Lower lobe of right lung (tissue), 2 donors: ENCODE results near the gene SIMC1. TPM values are rescaled to one million over a fixed set of nuclear protein-coding genes. Genes with fewer than 3 reads are reported as not detected.

Source experiments
- ATAC-seq, 2 donors: fragments of 200-7000 bp; cut with Tn5 transposase; one replicate each; pipeline ENCODE4 v1.9.1; 2020 to 2022; ENCODE audit warnings: mild to moderate bottlenecking in 2 of 2, moderate library complexity in 2 of 2
- DNase-seq: peaks from one replicate; pipeline ENCODE4 v3.0.0-alpha.2; 2020
- H3K27ac ChIP-seq: fragments of 200-600 bp; one replicate; pipeline ENCODE4 v1.8.0; 2022
- H3K27me3 ChIP-seq: fragments of 200-600 bp; one replicate; pipeline ENCODE4 v1.8.0; 2022; ENCODE audit warnings: low read depth
- H3K36me3 ChIP-seq: fragments of 200-600 bp; one replicate; pipeline ENCODE4 v1.8.0; 2022; ENCODE audit warnings: mild to moderate bottlenecking
- H3K4me1 ChIP-seq: fragments of 200-600 bp; one replicate; pipeline ENCODE4 v1.8.0; 2022
- H3K4me3 ChIP-seq: fragments of 200-600 bp; one replicate; pipeline ENCODE4 v1.8.0; 2022; ENCODE audit warnings: mild to moderate bottlenecking
- H3K9me3 ChIP-seq: fragments of 200-600 bp; one replicate; pipeline ENCODE4 v1.8.0; 2022
- CTCF ChIP-seq: fragments of 200-600 bp; IDR thresholded peaks from one replicate; pipeline ENCODE4 v1.8.0; 2022; ENCODE audit warnings: antibody characterized with exemption, mild to moderate bottlenecking
- intact Hi-C: fragments of 100-400 bp; cut with DNase I; formaldehyde crosslinking; loops from one replicate; pipeline ENCODE4 v1.11.0; 2022
- total RNA-seq: library from RNA; stranded (reverse); fragmentation: NEBNext Ultra II Directional; extraction: Animal tissue kit (Norgen Biotek cat#: 25700); gene quantifications from one replicate; pipeline ENCODE4 v1.2.1, GENCODE V29; 2021
- donor health status: DM: no; HTN: yes; CAD: no; lungs with severe emphysema.

SIMC1 gene
- total RNA-seq, 1 donor from 2014 or later: 18.0 TPM

GRCh38 chr5:176364765-176365350 lies 126.6 kb downstream of the SIMC1 start:
- Histone ChIP-seq H3K4me3 (peak overlapping the region; percentile 89), H3K27me3 (no peaks in the 10 kb centered on the region), H3K4me1 (peaks cover 29% of the 10 kb centered on the region), H3K9me3 (no peaks in the 10 kb centered on the region), H3K27ac (peak overlapping the region; percentile 71), H3K36me3 (peaks cover 9% of the 10 kb centered on the region)
- TF ChIP-seq CTCF: no peak
- DNase-seq (no peak), ATAC-seq (no peak)
- intact Hi-C loops: no loop called here

GRCh38 chr5:176365351-176366231 lies 127.4 kb downstream of the SIMC1 start, which contains the start of gene ARL10:
Gene ARL10, plus strand, starts transcription at chr5:176365487. Its CDS starts 77 bp downstream, at chr5:176365564.
- H3K27me3 ChIP-seq: no peaks in the 10 kb centered on the region
- H3K4me1 ChIP-seq: peaks cover 21% of the 10 kb centered on the region
- H3K9me3 ChIP-seq: no peaks in the 10 kb centered on the region
- ATAC-seq (peak; percentile 18 to 43), DNase-seq (peak; percentile 66)
- no peak for TF ChIP-seq CTCF
- H3K27ac ChIP-seq: peak within 1 kb of the TSS; percentile 71
- intact Hi-C loops: no loop called here
- peak within 1 kb of the TSS; percentile 89 for H3K4me3 ChIP-seq
- peaks cover 15% of the 10 kb centered on the region for H3K36me3 ChIP-seq

GRCh38 chr5:176366232-176366894 lies 128.1 kb downstream of the SIMC1 start:
- peak overlapping the region; percentile 71 for H3K27ac ChIP-seq
- DNase-seq (no peak), ATAC-seq (no peak)
- peaks cover 18% of the 10 kb centered on the region for H3K4me1 ChIP-seq
- H3K9me3 ChIP-seq: no peaks in the 10 kb centered on the region
- TF ChIP-seq CTCF: no peak
- H3K4me3 ChIP-seq: peak overlapping the region; percentile 89
- H3K36me3 ChIP-seq: peaks cover 15% of the 10 kb centered on the region
- no peaks in the 10 kb centered on the region for H3K27me3 ChIP-seq
- intact Hi-C loops: no loop called here

- H3K4me1 ChIP-seq: peaks cover 12% of the 10 kb centered on the region
- no peak overlapping the region for H3K27ac ChIP-seq
- H3K9me3 ChIP-seq: no peaks in the 10 kb centered on the region
- no peak for DNase-seq
- no peak for TF ChIP-seq CTCF
- ATAC-seq: no peak
- no peak overlapping the region for H3K4me3 ChIP-seq
- intact Hi-C loops: no loop called here
- H3K27me3 ChIP-seq: no peaks in the 10 kb centered on the region
- H3K36me3 ChIP-seq: peaks cover 15% of the 10 kb centered on the region
Observed at GRCh38 chr5:176368726-176369125, 130.5 kb downstream of the SIMC1 start.

- TF ChIP-seq CTCF: no peak
Observed at GRCh38 chr5:176369934-176370711, 131.9 kb downstream of the SIMC1 start.

More at GRCh38 chr5:176369934-176370711, 131.9 kb downstream of the SIMC1 start:
- Histone ChIP-seq H3K27ac (no peak overlapping the region), H3K36me3 (peaks cover 15% of the 10 kb centered on the region), H3K27me3 (no peaks in the 10 kb centered on the region), H3K4me1 (peaks cover 7% of the 10 kb centered on the region), H3K4me3 (no peak overlapping the region), H3K9me3 (no peaks in the 10 kb centered on the region)
- ATAC-seq: no peak
- no peak for DNase-seq
- intact Hi-C loops: no loop called here
